Activated naive CD4-positive, alpha-beta T cell treated with anti-CD3 and anti-CD28 coated beads, Interleukin-2, amount 10 ng/mL, durations not matched to agents 7 days and 5 days (primary cell): ENCODE data around the gene FAIM2.

Source experiments
- CTCF ChIA-PET: fragments of 350-600 bp; sonication (Branson Sonifier 250); formaldehyde crosslinking; loops from one replicate; lab custom pipeline; 2021; ENCODE audit warnings: antibody characterized with exemption; lab: Charles Lee
- DNase-seq: peaks from one replicate; pipeline ENCODE4 v3.0.0-alpha.2; 2020
- H3K27ac Mint-ChIP-seq: one replicate; pipeline ENCODE4 v1.8.0; 2021; ENCODE audit warnings: mild to moderate bottlenecking, moderate library complexity, mixed read lengths
- H3K27me3 Mint-ChIP-seq: one replicate; pipeline ENCODE4 v1.8.0; 2021; ENCODE audit warnings: mild to moderate bottlenecking, mixed read lengths
- H3K36me3 Mint-ChIP-seq: one replicate; pipeline ENCODE4 v1.8.0; 2021; ENCODE audit warnings: mixed read lengths
- H3K4me1 Mint-ChIP-seq: one replicate; pipeline ENCODE4 v1.8.0; 2021; ENCODE audit warnings: mixed read lengths
- H3K4me3 Mint-ChIP-seq: one replicate; pipeline ENCODE4 v1.8.0; 2021; ENCODE audit warnings: mild to moderate bottlenecking, moderate library complexity, mixed read lengths
- H3K9me3 Mint-ChIP-seq: one replicate; pipeline ENCODE4 v1.8.0; 2021; ENCODE audit warnings: mixed read lengths

The FAIM2 gene

GRCh38 chr12:49847161-49847560 is 56.5 kb downstream of the FAIM2 start:
- Mint-ChIP-seq H3K36me3 (peaks cover 7% of the 10 kb centered on the region), H3K4me1 (peaks cover 36% of the 10 kb centered on the region), H3K27me3 (peaks cover 32% of the 10 kb centered on the region), H3K4me3 (no peak overlapping the region), H3K9me3 (peaks cover 6% of the 10 kb centered on the region), H3K27ac (peak overlapping the region; percentile 24)
- CTCF ChIA-PET: interaction anchor here (1.0 to 1.8 kb wide), 6 partner anchors 8 to 119 kb away, joined by 3 to 7 read pairs (median 4); no protein-coding TSS in a partner anchor
- DNase-seq: peak; percentile 37

GRCh38 chr12:49846032-49846431 is 57.7 kb downstream of the FAIM2 start:
- H3K9me3 Mint-ChIP-seq: peaks cover 6% of the 10 kb centered on the region
- DNase-seq: no peak
- H3K4me1 Mint-ChIP-seq: peaks cover 47% of the 10 kb centered on the region
- H3K27ac Mint-ChIP-seq: no peak overlapping the region
- CTCF ChIA-PET: interaction anchor here (1.8 kb wide), 1 partner anchor 99 kb away, joined by 5 read pairs; no protein-coding TSS in a partner anchor
- H3K36me3 Mint-ChIP-seq: peaks cover 9% of the 10 kb centered on the region
- peaks cover 28% of the 10 kb centered on the region for H3K27me3 Mint-ChIP-seq
- no peak overlapping the region for H3K4me3 Mint-ChIP-seq

- CTCF ChIA-PET: interaction anchor here (0.8 to 2.1 kb wide), 3 partner anchors 13 to 103 kb away, joined by 3 to 7 read pairs (median 7); partner anchors contain the start of gene TMBIM6
Observed at GRCh38 chr12:49843876-49844437, 59.7 kb downstream of the FAIM2 start.

GRCh38 chr12:49843411-49843810 is 60.3 kb downstream of the FAIM2 start:
- Mint-ChIP-seq H3K4me3 (peak overlapping the region; percentile 88), H3K4me1 (peaks cover 49% of the 10 kb centered on the region), H3K27ac (peak overlapping the region; percentile 89), H3K27me3 (peaks cover 10% of the 10 kb centered on the region), H3K36me3 (peaks cover 9% of the 10 kb centered on the region), H3K9me3 (peaks cover 6% of the 10 kb centered on the region)
- CTCF ChIA-PET: interaction anchor here (0.8 to 2.1 kb wide), 3 partner anchors 12 to 102 kb away, joined by 3 to 7 read pairs (median 7); partner anchors contain the start of gene TMBIM6
- no peak for DNase-seq

More at GRCh38 chr12:49843876-49844437, 59.7 kb downstream of the FAIM2 start:
- Mint-ChIP-seq H3K36me3 (peaks cover 9% of the 10 kb centered on the region), H3K27me3 (peaks cover 16% of the 10 kb centered on the region), H3K4me3 (peak overlapping the region; percentile 88), H3K4me1 (peaks cover 49% of the 10 kb centered on the region), H3K27ac (peak overlapping the region; percentile 89), H3K9me3 (peaks cover 6% of the 10 kb centered on the region)
- no peak for DNase-seq

- CTCF ChIA-PET: interaction anchor here (0.8 to 2.1 kb wide), 3 partner anchors 11 to 102 kb away, joined by 3 to 7 read pairs (median 7); partner anchors contain the start of gene TMBIM6
- peak within 1 kb of the TSS; percentile 89 for H3K27ac Mint-ChIP-seq
- peaks cover 11% of the 10 kb centered on the region for H3K36me3 Mint-ChIP-seq
- DNase-seq: peak; percentile 95
- H3K9me3 Mint-ChIP-seq: peaks cover 6% of the 10 kb centered on the region
- H3K4me1 Mint-ChIP-seq: peaks cover 49% of the 10 kb centered on the region
- peak within 1 kb of the TSS; percentile 88 for H3K4me3 Mint-ChIP-seq
- H3K27me3 Mint-ChIP-seq: peaks cover 4% of the 10 kb centered on the region
Observed at GRCh38 chr12:49842519-49843352, 61.0 kb downstream of the FAIM2 start, which contains the start of gene BCDIN3D. Gene BCDIN3D, minus strand, starts transcription at chr12:49843106. Its CDS starts 19 bp downstream, at chr12:49843087.

- Mint-ChIP-seq H3K4me3 (no peak overlapping the region), H3K4me1 (peaks cover 32% of the 10 kb centered on the region), H3K9me3 (no peaks in the 10 kb centered on the region), H3K36me3 (peaks cover 6% of the 10 kb centered on the region), H3K27me3 (no peaks in the 10 kb centered on the region), H3K27ac (no peak overlapping the region)
- CTCF ChIA-PET: interaction anchor here (0.6 to 4.3 kb wide), 36 partner anchors 8 to 349 kb away, joined by 3 to 67 read pairs (median 5); partner anchors contain the start of genes NCKAP5L and TMBIM6
- DNase-seq: peak; percentile 63
Observed at GRCh38 chr12:49838973-49839633, 64.6 kb downstream of the FAIM2 start.

GRCh38 chr12:49832836-49833421 is 70.8 kb downstream of the FAIM2 start:
- Mint-ChIP-seq H3K27ac (no peak overlapping the region), H3K4me1 (peaks cover 12% of the 10 kb centered on the region), H3K36me3 (peaks cover 4% of the 10 kb centered on the region), H3K9me3 (no peaks in the 10 kb centered on the region), H3K27me3 (peaks cover 12% of the 10 kb centered on the region), H3K4me3 (no peak overlapping the region)
- DNase-seq: no peak
- CTCF ChIA-PET: interaction anchor here (0.8 kb wide), 1 partner anchor 55 kb away, joined by 4 read pairs; no protein-coding TSS in a partner anchor

GRCh38 chr12:49831717-49832116 is 72.0 kb downstream of the FAIM2 start:
- Mint-ChIP-seq H3K9me3 (no peaks in the 10 kb centered on the region), H3K36me3 (peaks cover 2% of the 10 kb centered on the region), H3K27ac (peak overlapping the region; percentile 13), H3K4me1 (peaks cover 18% of the 10 kb centered on the region), H3K27me3 (peaks cover 23% of the 10 kb centered on the region), H3K4me3 (no peak overlapping the region)
- CTCF ChIA-PET: interaction anchor here (0.8 to 1.1 kb wide), 4 partner anchors 9 to 166 kb away, joined by 3 to 6 read pairs (median 3); partner anchors contain the start of gene BCDIN3D
- DNase-seq: no peak

GRCh38 chr12:49828133-49829091 is 75.3 kb downstream of the FAIM2 start, which contains the start of gene NCKAP5L:
Gene NCKAP5L, minus strand, starts transcription at chr12:49828413. Its CDS starts 24,369 bp downstream, at chr12:49804044.
- Mint-ChIP-seq H3K36me3 (peaks cover 2% of the 10 kb centered on the region), H3K4me1 (peaks cover 23% of the 10 kb centered on the region), H3K4me3 (peak within 1 kb of the TSS; percentile 96), H3K27ac (peak within 1 kb of the TSS; percentile 93), H3K9me3 (no peaks in the 10 kb centered on the region), H3K27me3 (peaks cover 25% of the 10 kb centered on the region)
- peak; percentile 97 for DNase-seq
- CTCF ChIA-PET: interaction anchor here (1.0 to 1.8 kb wide), 6 partner anchors 9 to 138 kb away, joined by 3 to 9 read pairs (median 4); no protein-coding TSS in a partner anchor

- H3K27ac Mint-ChIP-seq: peak overlapping the region; percentile 33
- peaks cover 25% of the 10 kb centered on the region for H3K27me3 Mint-ChIP-seq
- peaks cover 2% of the 10 kb centered on the region for H3K36me3 Mint-ChIP-seq
- no peaks in the 10 kb centered on the region for H3K9me3 Mint-ChIP-seq
- H3K4me3 Mint-ChIP-seq: peak overlapping the region; percentile 96
- peaks cover 25% of the 10 kb centered on the region for H3K4me1 Mint-ChIP-seq
- DNase-seq: peak; percentile 68
- CTCF ChIA-PET: interaction anchor here (1.0 to 1.8 kb wide), 5 partner anchors 12 to 65 kb away, joined by 3 to 7 read pairs (median 4); no protein-coding TSS in a partner anchor
Observed at GRCh38 chr12:49827401-49828099, 76.2 kb downstream of the FAIM2 start.

GRCh38 chr12:49827051-49827400 is 76.7 kb downstream of the FAIM2 start:
- peak overlapping the region; percentile 96 for H3K4me3 Mint-ChIP-seq
- peaks cover 25% of the 10 kb centered on the region for H3K27me3 Mint-ChIP-seq
- H3K4me1 Mint-ChIP-seq: peaks cover 25% of the 10 kb centered on the region
- CTCF ChIA-PET: interaction anchor here (0.8 to 1.4 kb wide), 3 partner anchors 13 to 190 kb away, joined by 3 to 5 read pairs (median 4); no protein-coding TSS in a partner anchor
- peak overlapping the region; percentile 33 for H3K27ac Mint-ChIP-seq
- peaks cover 3% of the 10 kb centered on the region for H3K36me3 Mint-ChIP-seq
- no peaks in the 10 kb centered on the region for H3K9me3 Mint-ChIP-seq
- no peak for DNase-seq
